Measurements from ENCODE around the gene IGSF21.
A peak's percentile ranks its signal among the peaks of the same experiment; 100 is the strongest.

The IGSF21 gene

GRCh38 chr1:18305182-18305795 is 197.7 kb downstream of the IGSF21 start:
- no peak for DNase-seq

GRCh38 chr1:18307329-18307898 is 199.8 kb downstream of the IGSF21 start:
- no peak for DNase-seq

GRCh38 chr1:18309552-18310155 is 202.1 kb downstream of the IGSF21 start:
- DNase-seq: no peak

GRCh38 chr1:18312961-18313360 is 205.4 kb downstream of the IGSF21 start:
- no peak for DNase-seq

- DNase-seq: no peak
Measured at GRCh38 chr1:18313523-18313922, 205.9 kb downstream of the IGSF21 start.

GRCh38 chr1:18314399-18314798 is 206.8 kb downstream of the IGSF21 start:
- DNase-seq: no peak

GRCh38 chr1:18315449-18315848 is 207.9 kb downstream of the IGSF21 start:
- no peak for DNase-seq

- no peak for DNase-seq
Measured at GRCh38 chr1:18316764-18317163, 209.2 kb downstream of the IGSF21 start.

GRCh38 chr1:18319099-18319498 is 211.5 kb downstream of the IGSF21 start:
- no peak for DNase-seq

- peak; percentile 28 for DNase-seq
Measured at GRCh38 chr1:18320051-18320450, 212.5 kb downstream of the IGSF21 start.

- DNase-seq: no peak
Measured at GRCh38 chr1:18322368-18323032, 214.9 kb downstream of the IGSF21 start.

- DNase-seq: no peak
Measured at GRCh38 chr1:18323259-18323658, 215.7 kb downstream of the IGSF21 start.

- DNase-seq: no peak
Measured at GRCh38 chr1:18324246-18324645, 216.6 kb downstream of the IGSF21 start.

- DNase-seq: no peak
Measured at GRCh38 chr1:18325136-18325535, 217.5 kb downstream of the IGSF21 start.

- no peak for DNase-seq
Measured at GRCh38 chr1:18326211-18326897, 218.8 kb downstream of the IGSF21 start.

GRCh38 chr1:18327650-18328049 is 220.1 kb downstream of the IGSF21 start:
- no peak for DNase-seq

- no peak for DNase-seq
Measured at GRCh38 chr1:18328803-18329202, 221.2 kb downstream of the IGSF21 start.

- no peak for DNase-seq
Measured at GRCh38 chr1:18329469-18330253, 222.1 kb downstream of the IGSF21 start.

GRCh38 chr1:18332576-18332975 is 225.0 kb downstream of the IGSF21 start:
- DNase-seq: no peak

GRCh38 chr1:18333220-18333619 is 225.6 kb downstream of the IGSF21 start:
- no peak for DNase-seq

- no peak for DNase-seq
Measured at GRCh38 chr1:18336801-18337200, 229.2 kb downstream of the IGSF21 start.

- no peak for DNase-seq
Measured at GRCh38 chr1:18337757-18338156, 230.2 kb downstream of the IGSF21 start.

GRCh38 chr1:18339161-18339560 is 231.6 kb downstream of the IGSF21 start:
- no peak for DNase-seq
